HepG2 (cell line): ENCODE measurements around the gene RCC2. TPM values are rescaled to one million over a fixed set of nuclear protein-coding genes. Genes with fewer than 3 reads are reported as not detected.

Source experiments
- ATAC-seq: fragments of 200-7000 bp; cut with Tn5 transposase; 3 replicates; pipeline ENCODE4 v1.9.1; 2020; ENCODE audit warnings: mild to moderate bottlenecking, moderate library complexity
- BruUV-seq: library from RNA; stranded (reverse); fragments of 400-500 nt; replicated peaks from 2 replicates; lab custom pipeline; 2021; lab: Mats Ljungman, UMichigan
- CTCF ChIA-PET: fragments of 300-600 bp; formaldehyde crosslinking; extraction: SDS; loops from one replicate; lab custom pipeline; 2021; ENCODE audit warnings: low total read pairs, inconsistent platforms, low intra/inter-chr PET ratio; lab: Yijun Ruan, JAX
- POLR2A ChIA-PET: fragments of 350-600 bp; sonication (Branson Sonifier 250); formaldehyde crosslinking; loops from one replicate; lab custom pipeline; 2020; ENCODE audit warnings: antibody characterized with exemption, inconsistent platforms; lab: Yijun Ruan, JAX
- DNase-seq: peaks from one replicate; pipeline ENCODE4 v3.0.0-alpha.2; 2015; ENCODE audit warnings: low spot score
- FAIRE-seq: peaks from 3 replicates; lab custom pipeline; 2011; peaks lifted over from hg19 to GRCh38; lab: Jason Lieb, UNC
- H2AFZ ChIP-seq: one replicate; pipeline ENCODE4 v1.6.1; 2011; ENCODE audit warnings: low read length, inconsistent platforms
- H3K27ac ChIP-seq: fragments of 300-600 bp; 3 replicates; pipeline ENCODE4 v1.8.0; 2011; ENCODE audit warnings: mixed run types, mild to moderate bottlenecking, mixed read lengths, low read length, inconsistent platforms; ENCODE audit not compliant: insufficient read depth; ENCODE audit errors: extremely low read length
- H3K27me3 ChIP-seq, 2 experiments: fragments of 200-600 bp in 1 of 2; 2 replicates in 1 of 2; 3 replicates in 1 of 2; pipeline versions ENCODE4 v1.6.0 to v1.8.0; 2011; ENCODE audit warnings: low read length in 2 of 2, mild to moderate bottlenecking in 2 of 2, moderate library complexity in 2 of 2, inconsistent platforms in 1 of 2; ENCODE audit not compliant: insufficient read depth in 2 of 2, control insufficient read depth in 1 of 2
- H3K36me3 ChIP-seq, 2 experiments: fragments of 200-600 bp in 1 of 2; replicated peaks in 1 of 2; 2 replicates in 1 of 2; 3 replicates in 1 of 2; pipeline versions ENCODE4 v1.5.1 to v1.8.0; 2011; ENCODE audit warnings: low read length in 2 of 2, inconsistent platforms in 1 of 2; ENCODE audit not compliant: insufficient read depth in 2 of 2, control insufficient read depth in 1 of 2
- H3K4me1 ChIP-seq: 2 replicates; pipeline ENCODE4 v1.5.1; 2012; ENCODE audit warnings: low read length, inconsistent platforms; ENCODE audit not compliant: insufficient read depth
- H3K4me2 ChIP-seq: 2 replicates; pipeline ENCODE4 v1.6.0; 2011; ENCODE audit warnings: low read depth, low read length, inconsistent platforms
- H3K4me3 ChIP-seq, 3 experiments: fragments of 200-600 bp in 1 of 3; sonication (generic), shearing (Covaris generic) in 1 of 3; replicated peaks in 1 of 3; 2 replicates each; pipeline ENCODE4 v1.5.1; 2011 to 2016; ENCODE audit warnings: low read length in 3 of 3, inconsistent platforms in 2 of 3, low read depth in 2 of 3, mild to moderate bottlenecking in 2 of 3, control low read depth in 1 of 3, mixed read lengths in 1 of 3; ENCODE audit not compliant: insufficient read depth in 1 of 3
- H3K79me2 ChIP-seq: one replicate; pipeline ENCODE4 v1.6.1; 2011; ENCODE audit warnings: low read length, inconsistent platforms; ENCODE audit not compliant: insufficient read depth
- H3K9ac ChIP-seq: 2 replicates; pipeline ENCODE4 v1.6.0; 2011; ENCODE audit warnings: mild to moderate bottlenecking, low read depth, low read length, inconsistent platforms; ENCODE audit not compliant: insufficient read depth
- H3K9me3 ChIP-seq: 2 replicates; pipeline ENCODE4 v1.5.1; 2012; ENCODE audit warnings: mild to moderate bottlenecking, low read length
- H4K20me1 ChIP-seq: 2 replicates; pipeline ENCODE4 v1.6.0; 2011; ENCODE audit warnings: inconsistent platforms, mild to moderate bottlenecking, low read length, moderate library complexity; ENCODE audit not compliant: insufficient read depth
- AKNA ChIP-seq: sonication (generic); formaldehyde crosslinking; IDR thresholded peaks from 2 replicates; pipeline ENCODE4 v1.4.0; 2020; ENCODE audit warnings: missing genetic modification reagents, borderline replicate concordance
- ATF4 ChIP-seq, 2 experiments: fragments of 450-650 bp in 1 of 2; sonication (generic) in 1 of 2; formaldehyde crosslinking; IDR thresholded peaks; 2 replicates each; pipeline versions ENCODE4 v1.5.0 to v1.8.0; 2020 to 2022; ENCODE audit warnings: mild to moderate bottlenecking in 1 of 2, missing genetic modification reagents in 1 of 2
- FOSL2 ChIP-seq: sonication (generic); formaldehyde crosslinking; IDR thresholded peaks from 2 replicates; pipeline ENCODE4 v1.4.0; 2020; ENCODE audit warnings: missing genetic modification reagents
- HES4 ChIP-seq: sonication (generic); formaldehyde crosslinking; IDR thresholded peaks from 2 replicates; pipeline ENCODE4 v1.9.0; 2021; ENCODE audit warnings: mild to moderate bottlenecking, missing genetic modification reagents, borderline replicate concordance
- JDP2 ChIP-seq: sonication (generic); formaldehyde crosslinking; IDR thresholded peaks from 2 replicates; pipeline ENCODE4 v1.8.1; 2022; ENCODE audit warnings: missing genetic modification reagents, borderline replicate concordance
- MYPOP ChIP-seq: sonication (generic); formaldehyde crosslinking; IDR thresholded peaks from 2 replicates; pipeline ENCODE4 v1.8.1; 2023; ENCODE audit warnings: mild to moderate bottlenecking, moderate library complexity, missing genetic modification reagents
- NFRKB ChIP-seq: fragments of 450-650 bp; IDR thresholded peaks from 2 replicates; pipeline ENCODE4 v1.6.1; 2017
- TEAD3 ChIP-seq: optimal IDR thresholded peaks from 2 replicates; pipeline ENCODE3; 2016; ENCODE audit warnings: borderline replicate concordance
- ZBTB43 ChIP-seq: sonication (generic); formaldehyde crosslinking; conservative IDR thresholded peaks from 2 replicates; pipeline ENCODE4 v1.4.0; 2020; ENCODE audit warnings: missing genetic modification reagents
- ZFP41 ChIP-seq: sonication (generic); formaldehyde crosslinking; IDR thresholded peaks from 2 replicates; pipeline ENCODE4 v1.4.0; 2020; ENCODE audit warnings: mild to moderate bottlenecking, missing genetic modification reagents, borderline replicate concordance
- ZFYVE20 ChIP-seq: sonication (generic); formaldehyde crosslinking; IDR thresholded peaks from 2 replicates; pipeline ENCODE4 v1.8.0; 2023; ENCODE audit warnings: low read depth, mild to moderate bottlenecking, moderate library complexity, missing genetic modification reagents, borderline replicate concordance
- ZKSCAN5 ChIP-seq: sonication (generic); formaldehyde crosslinking; IDR thresholded peaks from 2 replicates; pipeline ENCODE4 v1.5.1; 2020; ENCODE audit warnings: mild to moderate bottlenecking, missing genetic modification reagents
- ZNF563 ChIP-seq: sonication (generic); formaldehyde crosslinking; IDR thresholded peaks from 2 replicates; pipeline ENCODE4 v1.8.0; 2022; ENCODE audit warnings: mild to moderate bottlenecking, moderate library complexity, missing genetic modification reagents
- WGBS: methylation state at CpG from one replicate; pipeline ENCODE4 v1.1.6; 2017; ENCODE audit warnings: low lambda C conversion rate; 5-methylcytosine and 5-hydroxymethylcytosine counted together
- in situ Hi-C: cut with HindIII; loops from 2 replicates; pipeline ENCODE4 v1.10.0; 2017; ENCODE audit warnings: low pct_unique_long_range_greater_than_20kb; ENCODE audit not compliant: extremely low pct_ligation_motif_present
- intact Hi-C: fragments of 100-400 bp; cut with micrococcal nuclease; formaldehyde crosslinking; loops from one replicate; pipeline ENCODE4 v1.10.0; 2022; ENCODE audit not compliant: unreplicated experiment
- polyA plus RNA-seq, 8 experiments: library from polyadenylated mRNA; depleted of rRNA in 3 of 8; stranded (reverse) in 7 of 8; unstranded in 1 of 8; fragments of >200 nt; fragmentation: Illumina TruSeq in 4 of 8; extraction: Trizol in 4 of 8; gene quantifications; 2 replicates each; pipeline versions ENCODE4 v1.2.1 to v1.2.3, GENCODE V29; 2011 to 2016; ENCODE audit warnings: low read depth in 4 of 8, missing spikeins in 1 of 8, mixed read lengths in 1 of 8; ENCODE audit not compliant: insufficient read depth in 1 of 8
- total RNA-seq, 5 experiments: library from RNA; depleted of rRNA; stranded (reverse); fragments of >200 nt; fragmentation: Illumina TruSeq; extraction: Trizol; gene quantifications; 2 replicates each; pipeline ENCODE4 v1.2.3, GENCODE V29; 2016; ENCODE audit warnings: low read depth in 1 of 5

RCC2 gene
- total and polyA plus RNA-seq, 2 of the 13 experiments (the other 11 are each of a cell fraction or from before 2014, with no cell fraction given), result 20.5 to 55.8 TPM

GRCh38 chr1:17441993-17442357 is 2.5 kb upstream of the RCC2 start (continued):
- TF ChIP-seq HES4 (CRISPR knock-in tag) (no peak), FOSL2 (no peak), ZNF563 (CRISPR knock-in tag) (no peak)

GRCh38 chr1:17441265-17441992 is 2.0 kb upstream of the RCC2 start:
- peaks cover 39% of the 10 kb centered on the region for H3K4me1 ChIP-seq
- intact Hi-C loops, result no loop called here
- 0 out of 5 replicates have a peak, but pooled peaks cover 0 to 3% of the 10 kb centered on the region in 2 experiments for H3K36me3 ChIP-seq
- ChIA-PET CTCF (no interaction called here), POLR2A (no interaction called here)
- DNase-seq (no peak), ATAC-seq (no peak), FAIRE-seq (no peak)
- peaks cover 20% of the 10 kb centered on the region for H3K79me2 ChIP-seq
- 22% methylated on average over 10 of the region's 10 CpGs for WGBS
- peaks cover 8% of the 10 kb centered on the region for H4K20me1 ChIP-seq
- H3K9me3 ChIP-seq, result no peaks in the 10 kb centered on the region
- in situ Hi-C loops, result no loop called here
- H3K9ac ChIP-seq, result no peak overlapping the region
- peaks cover 0 to 21% of the 10 kb centered on the region in 2 experiments; a peak in 3 of 5 replicates for H3K27me3 ChIP-seq
- no peak overlapping the region for H3K4me3 ChIP-seq
- H3K27ac ChIP-seq, result no peak overlapping the region
- H3K4me2 ChIP-seq, result peak overlapping the region; percentile 41
- H2AFZ ChIP-seq, result no peak overlapping the region
- BruUV-seq, result no TSS peak
- TF ChIP-seq ZBTB43 (CRISPR knock-in tag), result 0 out of 2 replicates have a peak, but pooled peaks have one; percentile 38
- TF ChIP-seq ZFP41 (CRISPR knock-in tag), result no peak
- no peak for TF ChIP-seq NFRKB
- TF ChIP-seq JDP2 (CRISPR knock-in tag), result no peak
- 0 out of 2 replicates have a peak, but pooled peaks have one; percentile 37 for TF ChIP-seq MYPOP (CRISPR knock-in tag)
- TF ChIP-seq AKNA, result no peak
- TF ChIP-seq ZKSCAN5 (CRISPR knock-in tag), result no peak
- TF ChIP-seq TEAD3, result peak; percentile 24
- no peak for TF ChIP-seq ZFYVE20 (CRISPR knock-in tag)
- TF ChIP-seq ATF4 (CRISPR knock-in tag; IDR thresholded peaks at IDR 0.05), result peak; percentile 39 to 98; a peak in 2 of 4 replicates
